Natural killer cell treated with Interleukin-12 subunit alpha and Interleukin-12 subunit beta and Interleukin-15 and Interleukin-18, amount 100 ng/mL, for 72 hours (primary cell): ENCODE results near the gene RIN3. TPM values are rescaled to one million over a fixed set of nuclear protein-coding genes. Genes with fewer than 3 reads are reported as not detected.
A peak's percentile ranks its signal among the peaks of the same experiment; 100 is the strongest.
"Not testable (repeated sequence)": the region's sequence is repeated elsewhere in the genome, so short reads cannot be mapped to it uniquely, and the experiment has no call there.

ENCODE experiments used
- ATAC-seq, 2 donors: fragments of 150-1000 bp; cut with Tn5 transposase in 1 of 2; sonication (Bioruptor Pico), chemical (Tn5 transposase) in 1 of 2; 2 replicates each; pipeline ENCODE4 v1.10.0; 2021
- DNase-seq: peaks from one replicate; pipeline ENCODE4 v3.0.0; 2022; ENCODE audit warnings: low spot score
- H3K27ac Mint-ChIP-seq, 2 donors: 1 replicate in 1 of 2; 2 replicates in 1 of 2; pipeline ENCODE4 v1.8.0; 2022; ENCODE audit warnings: mixed read lengths in 2 of 2, mild to moderate bottlenecking in 1 of 2, moderate library complexity in 1 of 2
- H3K27me3 Mint-ChIP-seq, 2 donors: 1 replicate in 1 of 2; 2 replicates in 1 of 2; pipeline ENCODE4 v1.8.0; 2022; ENCODE audit warnings: mixed read lengths in 2 of 2
- H3K36me3 Mint-ChIP-seq: one replicate; pipeline ENCODE4 v1.8.0; 2022; ENCODE audit warnings: mixed read lengths
- H3K4me1 Mint-ChIP-seq, 2 donors: 1 replicate in 1 of 2; 2 replicates in 1 of 2; pipeline ENCODE4 v1.8.0; 2022; ENCODE audit warnings: low read depth in 2 of 2, mixed read lengths in 2 of 2, mild to moderate bottlenecking in 1 of 2
- H3K4me3 Mint-ChIP-seq: one replicate; pipeline ENCODE4 v1.8.0; 2022; ENCODE audit warnings: mixed read lengths
- H3K9me3 Mint-ChIP-seq: 2 replicates; pipeline ENCODE4 v1.8.0; 2022; ENCODE audit warnings: mixed read lengths
- total RNA-seq, 2 donors: library from RNA; stranded (reverse); gene quantifications; one replicate each; pipeline ENCODE4 v1.2.3, GENCODE V29; 2022

Gene RIN3
- total RNA-seq, 2 donors from 2014 or later, result 151 to 202 TPM

DNA sequence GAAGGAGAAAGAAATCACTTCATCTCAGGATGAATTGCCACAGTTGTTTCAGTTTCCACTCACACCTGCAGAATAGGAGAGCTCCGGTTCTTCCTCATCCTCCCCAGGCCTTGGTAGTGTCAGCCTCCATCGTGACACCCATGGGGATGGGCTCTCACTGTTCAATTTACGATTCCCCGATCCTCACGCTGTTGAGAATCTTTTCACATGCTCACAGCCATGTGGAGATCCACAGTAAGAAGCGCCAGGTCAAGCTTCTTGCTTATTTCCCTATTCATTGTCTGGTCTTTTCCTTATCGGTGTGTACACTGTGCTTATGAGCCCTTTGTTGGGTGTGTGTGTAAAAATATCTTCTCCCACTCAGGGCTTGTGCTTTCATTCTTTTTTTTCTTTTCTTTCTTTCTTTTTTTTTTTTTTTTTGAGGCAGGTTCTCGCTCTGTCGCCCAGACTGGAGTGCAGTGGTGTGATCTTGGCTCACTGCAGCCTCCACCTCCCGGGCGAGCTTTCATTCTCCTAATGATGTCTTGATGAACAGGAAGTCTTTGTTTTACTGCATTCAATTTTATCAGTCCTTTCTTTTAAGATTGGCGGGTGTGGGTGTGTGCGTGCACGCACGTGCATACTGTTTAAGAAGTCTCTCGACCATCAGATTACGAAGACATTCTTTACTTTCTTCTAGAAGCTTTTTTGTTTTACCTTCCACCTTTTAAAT is 21.5 kb downstream of the RIN3 start:
- H3K9me3 Mint-ChIP-seq, result peaks cover under 1% of the 10 kb centered on the region
- H3K27me3 Mint-ChIP-seq, result no peaks in the 10 kb centered on the region
- H3K4me1 Mint-ChIP-seq, result peaks cover 71 to 78% of the 10 kb centered on the region in 2 donors
- DNase-seq, result no peak
- H3K4me3 Mint-ChIP-seq, result peak overlapping the region; percentile 79
- ATAC-seq, result no peak
- peak overlapping the region; percentile 90 to 100 for H3K27ac Mint-ChIP-seq
- H3K36me3 Mint-ChIP-seq, result peaks cover 5% of the 10 kb centered on the region

DNA sequence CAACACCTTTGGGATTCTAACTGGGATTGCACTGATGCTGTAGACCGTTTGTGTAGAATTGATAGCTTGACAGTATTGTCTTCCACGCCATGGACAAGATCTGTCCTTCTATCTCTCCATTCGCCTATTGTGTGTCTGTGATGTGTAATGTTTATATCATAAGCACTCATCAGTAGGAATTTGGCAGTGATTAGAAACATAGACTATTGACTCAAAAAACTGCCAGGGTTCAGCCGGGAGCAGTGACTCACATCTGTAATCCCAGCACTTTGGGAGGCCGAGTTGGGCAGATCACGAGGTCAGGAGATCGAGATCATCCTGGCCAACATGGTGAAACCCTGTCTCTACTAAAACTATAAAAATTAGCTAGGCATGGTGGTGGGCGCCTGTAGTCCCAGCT is 22.6 kb downstream of the RIN3 start:
- Mint-ChIP-seq H3K27ac (peak overlapping the region; percentile 90 to 100), H3K4me3 (peak overlapping the region; percentile 79), H3K4me1 (peaks cover 71 to 78% of the 10 kb centered on the region in 2 donors)
- not testable (repeated sequence) for DNase-seq, H3K36me3 Mint-ChIP-seq, H3K9me3 Mint-ChIP-seq, H3K27me3 Mint-ChIP-seq, ATAC-seq

DNA sequence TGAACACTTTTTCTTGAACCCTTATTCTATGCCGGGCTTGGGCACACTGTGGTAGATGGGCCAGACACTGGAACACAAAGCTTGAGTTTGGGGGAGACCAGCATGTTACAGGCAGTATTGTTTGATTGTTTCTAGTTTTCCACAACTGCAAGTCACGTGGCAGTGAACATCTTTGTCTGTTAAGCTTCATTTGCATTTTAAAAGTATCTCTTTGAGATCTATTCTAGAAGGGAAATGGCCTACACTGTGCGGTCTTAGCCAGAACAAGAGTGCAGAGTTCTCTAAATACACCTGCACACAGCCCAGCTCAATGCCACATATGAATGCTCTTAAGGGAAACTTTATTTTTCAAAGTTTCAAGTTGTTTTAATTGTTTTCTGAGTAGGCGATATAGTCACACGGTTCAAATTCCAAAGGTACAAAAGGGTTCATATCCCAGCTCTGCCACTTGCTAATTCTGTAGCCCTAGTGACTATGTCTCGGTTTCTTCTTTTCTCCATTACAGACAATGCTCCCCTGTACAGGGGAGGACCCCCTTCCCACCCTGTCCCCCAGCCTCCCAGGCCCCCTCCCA is 24.9 kb downstream of the RIN3 start:
- H3K9me3 Mint-ChIP-seq, result no peaks in the 10 kb centered on the region
- H3K4me3 Mint-ChIP-seq, result peak overlapping the region; percentile 52
- H3K27ac Mint-ChIP-seq, result peak overlapping the region; percentile 64 to 72
- ATAC-seq (no peak), DNase-seq (no peak)
- peaks cover 5% of the 10 kb centered on the region for H3K36me3 Mint-ChIP-seq
- peaks cover 69 to 78% of the 10 kb centered on the region in 2 donors for H3K4me1 Mint-ChIP-seq
- H3K27me3 Mint-ChIP-seq, result no peaks in the 10 kb centered on the region

DNA sequence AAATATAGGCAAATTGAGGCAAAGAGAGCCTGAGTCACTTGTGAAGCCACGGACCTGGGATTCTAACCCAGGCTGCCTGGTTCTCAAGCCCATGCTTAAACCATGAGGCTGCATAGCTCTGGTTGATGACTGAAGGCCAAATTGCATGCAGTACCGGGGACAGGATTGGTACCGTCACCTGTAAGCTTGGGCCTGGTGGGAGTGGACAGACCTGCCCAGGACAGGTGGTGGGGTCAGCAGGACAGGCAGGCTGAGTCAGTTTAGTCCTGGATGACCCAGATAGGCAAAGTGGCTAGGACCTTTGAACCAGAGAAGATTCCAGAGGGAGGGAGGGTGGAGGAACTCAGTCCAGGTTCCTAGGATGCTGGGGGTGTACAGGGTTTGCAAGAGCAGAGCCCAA is 25.8 kb downstream of the RIN3 start:
- peak overlapping the region; percentile 64 to 72 for H3K27ac Mint-ChIP-seq
- no peak for ATAC-seq
- H3K4me3 Mint-ChIP-seq, result peak overlapping the region; percentile 52

DNA sequence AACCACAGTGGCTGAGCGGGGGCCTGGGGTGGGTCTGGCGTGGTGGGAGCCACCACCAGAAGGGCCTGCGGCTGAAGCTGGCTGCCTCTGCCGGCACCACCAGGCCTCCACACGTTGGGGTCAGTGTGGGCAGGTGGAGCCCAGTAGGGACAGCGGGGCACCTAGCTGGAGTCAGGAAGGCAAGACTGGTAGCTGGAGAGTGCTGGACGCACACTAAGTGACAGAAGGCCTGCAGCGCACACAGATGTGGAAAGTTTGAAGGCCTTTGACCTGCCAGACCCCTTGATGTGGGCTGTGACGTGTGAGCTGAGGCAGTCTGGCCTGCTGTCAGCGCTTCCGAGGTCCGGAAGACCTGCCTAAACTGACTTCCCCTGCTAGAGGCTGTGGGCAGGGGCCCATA is 26.3 kb downstream of the RIN3 start:
- peak; percentile 78 to 79 for ATAC-seq
- H3K4me3 Mint-ChIP-seq, result peak overlapping the region; percentile 52
- DNase-seq, result no peak
- H3K27me3 Mint-ChIP-seq, result no peaks in the 10 kb centered on the region
- H3K9me3 Mint-ChIP-seq, result no peaks in the 10 kb centered on the region
- H3K36me3 Mint-ChIP-seq, result peaks cover 5% of the 10 kb centered on the region
- peak overlapping the region; percentile 64 to 72 for H3K27ac Mint-ChIP-seq
- peaks cover 74 to 79% of the 10 kb centered on the region in 2 donors for H3K4me1 Mint-ChIP-seq

More for the DNA sequence above, 25.8 kb downstream of the RIN3 start:
- Mint-ChIP-seq H3K36me3 (peaks cover 5% of the 10 kb centered on the region), H3K9me3 (no peaks in the 10 kb centered on the region), H3K4me1 (peaks cover 74 to 79% of the 10 kb centered on the region in 2 donors), H3K27me3 (no peaks in the 10 kb centered on the region)
- no peak for DNase-seq

DNA sequence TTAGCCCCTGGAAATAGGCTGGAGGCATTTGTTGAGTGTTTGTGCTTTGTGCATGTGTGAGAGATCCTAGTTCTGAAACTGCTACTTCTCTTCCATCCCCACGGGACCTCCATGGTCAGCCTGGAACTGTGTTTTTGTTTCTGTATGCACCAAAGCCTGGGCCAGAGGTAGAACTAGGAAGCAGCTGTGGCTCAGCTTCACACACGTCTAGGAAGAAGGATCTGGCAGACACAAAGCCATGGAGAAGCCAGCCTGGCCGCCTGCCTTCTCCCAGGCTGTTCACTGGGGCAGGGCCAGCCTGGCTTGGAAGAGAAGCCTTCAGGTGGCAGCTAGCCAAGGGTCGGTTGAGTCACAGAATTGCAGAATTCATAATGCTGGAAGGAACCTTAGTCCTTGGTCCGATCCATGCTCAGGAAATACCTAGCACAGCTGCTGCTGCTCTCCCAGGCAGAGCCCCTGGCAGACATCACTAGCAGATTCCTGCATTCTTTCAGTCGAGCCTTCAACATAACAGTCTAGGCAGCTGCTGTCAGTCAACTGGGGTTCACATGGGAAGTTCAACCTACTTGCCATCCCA is 27.0 kb downstream of the RIN3 start:
- peak overlapping the region; percentile 64 to 72 for H3K27ac Mint-ChIP-seq
- H3K4me3 Mint-ChIP-seq, result peak overlapping the region; percentile 52
- H3K4me1 Mint-ChIP-seq, result peaks cover 68 to 76% of the 10 kb centered on the region in 2 donors
- no peak for DNase-seq
- no peaks in the 10 kb centered on the region for H3K27me3 Mint-ChIP-seq
- ATAC-seq, result no peak
- no peaks in the 10 kb centered on the region for H3K9me3 Mint-ChIP-seq
- peaks cover 5% of the 10 kb centered on the region for H3K36me3 Mint-ChIP-seq

DNA sequence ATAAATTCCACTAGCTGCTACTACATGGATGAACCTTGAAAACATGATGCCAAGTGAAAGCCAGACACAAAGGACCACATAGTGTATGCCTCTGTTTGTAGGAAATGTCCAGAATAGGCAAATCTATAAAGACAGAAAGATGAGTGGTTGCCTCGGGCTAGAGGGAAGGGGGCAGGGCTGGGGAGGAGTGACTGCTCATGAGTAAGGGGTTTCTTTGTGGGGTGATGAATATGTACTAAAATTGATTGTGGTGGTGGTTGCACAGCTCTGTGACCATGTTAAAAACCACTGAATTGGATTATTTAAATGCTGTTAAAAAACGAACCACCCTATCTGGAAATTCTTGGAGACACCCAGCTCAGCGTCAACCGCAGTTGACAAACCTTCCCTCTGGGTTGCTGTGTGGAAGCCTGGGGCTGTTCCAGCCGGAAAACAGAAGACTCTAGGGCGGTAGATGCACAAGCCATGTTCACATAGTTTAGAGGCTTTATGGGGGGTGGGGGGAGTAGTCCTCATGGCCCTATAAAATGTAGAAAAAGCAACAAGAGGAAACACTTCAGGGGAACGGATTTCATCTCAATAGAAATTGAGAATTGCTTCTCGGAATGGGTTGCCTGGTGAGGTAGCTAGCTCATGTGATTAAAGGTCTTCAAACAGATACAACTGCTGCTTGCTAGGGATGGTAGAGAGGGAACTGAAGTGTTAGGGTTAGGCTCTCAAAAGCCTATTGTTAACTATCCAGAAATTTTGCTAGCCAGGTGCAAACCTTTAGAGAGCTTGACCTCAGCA is 29.4 kb downstream of the RIN3 start:
- Mint-ChIP-seq H3K4me1 (peaks cover 67 to 70% of the 10 kb centered on the region in 2 donors), H3K4me3 (peak overlapping the region; percentile 10), H3K27ac (peak overlapping the region; percentile 64 to 72), H3K36me3 (no peaks in the 10 kb centered on the region), H3K27me3 (no peaks in the 10 kb centered on the region), H3K9me3 (no peaks in the 10 kb centered on the region)
- ATAC-seq (peak; percentile 60 to 66), DNase-seq (no peak)

DNA sequence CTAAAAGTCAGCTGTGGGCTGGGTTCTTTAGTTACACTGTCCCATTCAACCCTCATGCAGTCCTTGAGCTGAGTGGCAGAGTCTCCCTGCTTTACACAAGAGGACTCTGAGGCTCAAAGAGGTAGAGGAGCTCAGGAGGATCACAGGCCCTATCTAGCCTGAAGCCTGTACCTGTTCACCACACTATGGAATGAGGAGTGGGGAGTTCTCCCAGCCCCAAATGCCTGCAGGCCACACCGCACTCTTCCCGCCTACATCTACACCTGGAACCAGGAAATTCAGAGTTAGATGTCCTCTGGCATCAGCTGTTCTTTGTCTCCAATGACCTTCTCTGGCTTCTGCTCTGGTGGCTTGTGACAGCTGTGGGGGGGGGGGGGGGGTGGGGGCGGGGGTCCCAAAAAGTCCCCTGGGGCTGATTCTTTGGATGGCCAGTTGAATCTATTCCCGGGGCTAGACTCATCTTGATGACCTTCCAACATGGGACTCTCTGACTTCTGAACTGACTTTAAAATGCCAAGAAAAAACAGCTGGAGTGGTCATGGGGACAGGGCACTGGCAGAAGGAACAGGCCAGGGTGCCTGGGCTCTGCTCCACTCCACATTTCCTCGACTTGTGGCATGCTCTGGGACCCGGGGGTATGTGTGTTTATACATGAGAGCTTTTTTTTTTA is 30.6 kb downstream of the RIN3 start:
- Mint-ChIP-seq H3K36me3 (no peaks in the 10 kb centered on the region), H3K4me1 (peaks cover 68 to 69% of the 10 kb centered on the region in 2 donors), H3K27me3 (no peaks in the 10 kb centered on the region), H3K27ac (peak overlapping the region; percentile 64 to 72), H3K4me3 (peak overlapping the region; percentile 47), H3K9me3 (no peaks in the 10 kb centered on the region)
- DNase-seq, result no peak
- no peak for ATAC-seq

DNA sequence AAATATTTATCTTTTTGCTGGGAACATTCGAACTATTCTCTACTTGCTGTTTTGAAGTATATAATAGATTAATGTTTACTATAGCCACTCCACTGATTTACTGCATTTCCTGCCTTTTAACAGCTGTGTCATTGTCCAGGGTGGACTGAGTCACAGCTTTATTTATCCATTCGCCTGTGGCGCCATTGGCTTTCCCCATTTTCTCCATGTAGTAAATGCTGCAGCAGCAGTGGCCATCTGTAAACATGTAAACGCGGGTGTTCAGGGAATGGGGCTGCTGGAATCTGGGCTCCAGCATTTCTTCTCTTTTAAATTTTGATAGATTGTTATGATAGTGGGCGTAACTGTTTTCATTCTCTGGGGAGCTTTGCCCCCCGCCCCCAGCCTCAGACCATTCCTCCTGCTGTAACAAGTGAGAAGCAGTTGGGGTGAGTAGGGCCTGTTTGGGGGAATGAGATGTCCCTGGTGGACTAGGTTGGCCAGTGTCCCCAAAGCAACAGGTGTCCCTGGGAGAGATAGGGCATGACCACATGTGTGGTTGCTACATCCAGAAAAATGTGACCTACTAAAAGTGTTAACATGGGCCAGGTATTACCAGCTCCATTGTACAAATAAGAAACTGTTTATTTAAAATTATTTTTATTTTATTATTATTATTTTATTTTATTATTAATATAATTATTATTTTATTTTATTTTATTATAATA is 32.9 kb downstream of the RIN3 start:
- H3K4me3 Mint-ChIP-seq, result no peak overlapping the region
- peak overlapping the region; percentile 54 to 59 for H3K27ac Mint-ChIP-seq
- no peaks in the 10 kb centered on the region for H3K27me3 Mint-ChIP-seq

DNA sequence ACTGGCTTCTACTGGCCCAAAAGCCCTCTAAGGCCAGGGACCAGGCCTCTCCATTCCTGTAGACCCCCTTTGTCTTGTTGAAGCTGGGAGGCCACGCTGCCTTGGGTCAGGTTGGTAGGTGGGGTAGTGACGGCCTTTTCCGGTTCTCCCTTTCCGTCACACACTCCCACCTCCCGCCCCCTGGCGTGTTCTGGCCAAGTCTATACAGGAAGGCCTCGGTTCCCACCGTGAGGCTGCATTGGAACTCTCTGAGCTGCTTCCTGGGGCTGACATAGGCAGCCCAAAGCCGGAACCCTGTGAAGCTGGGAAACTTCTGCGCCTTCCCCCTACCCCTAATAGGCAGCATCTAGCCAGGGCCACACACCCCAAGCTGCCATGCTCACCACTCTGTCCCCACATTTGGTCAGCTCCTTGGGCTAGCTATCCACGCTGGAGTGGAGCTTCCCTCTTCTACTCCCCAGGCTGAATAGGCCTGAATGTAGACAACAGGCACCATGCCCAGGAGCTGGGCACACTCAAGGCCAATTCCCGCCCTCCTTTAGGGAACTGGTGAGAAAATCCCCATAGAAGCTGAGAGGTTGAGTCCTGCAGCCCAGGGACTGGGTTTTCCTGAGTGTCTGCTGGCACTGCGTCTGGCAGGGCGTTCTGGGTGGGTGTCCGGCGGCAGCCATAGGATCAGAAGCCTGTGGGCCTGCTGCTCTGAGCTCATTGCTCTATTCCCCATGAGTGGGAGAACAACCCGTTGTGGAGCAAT is 35.7 kb downstream of the RIN3 start:
- Mint-ChIP-seq H3K4me1 (peaks cover 71 to 77% of the 10 kb centered on the region in 2 donors), H3K27me3 (no peaks in the 10 kb centered on the region), H3K36me3 (peaks cover 9% of the 10 kb centered on the region), H3K27ac (peak overlapping the region; percentile 83 to 91), H3K4me3 (peak overlapping the region; percentile 82), H3K9me3 (no peaks in the 10 kb centered on the region)
- DNase-seq, result no peak
- ATAC-seq, result peak in 1 of 2 donors; percentile 60

More for the DNA sequence above, 32.9 kb downstream of the RIN3 start:
- DNase-seq (no peak), ATAC-seq (no peak)
- peaks cover 6% of the 10 kb centered on the region for H3K36me3 Mint-ChIP-seq
- H3K9me3 Mint-ChIP-seq, result no peaks in the 10 kb centered on the region
- peaks cover 68 to 74% of the 10 kb centered on the region in 2 donors for H3K4me1 Mint-ChIP-seq

DNA sequence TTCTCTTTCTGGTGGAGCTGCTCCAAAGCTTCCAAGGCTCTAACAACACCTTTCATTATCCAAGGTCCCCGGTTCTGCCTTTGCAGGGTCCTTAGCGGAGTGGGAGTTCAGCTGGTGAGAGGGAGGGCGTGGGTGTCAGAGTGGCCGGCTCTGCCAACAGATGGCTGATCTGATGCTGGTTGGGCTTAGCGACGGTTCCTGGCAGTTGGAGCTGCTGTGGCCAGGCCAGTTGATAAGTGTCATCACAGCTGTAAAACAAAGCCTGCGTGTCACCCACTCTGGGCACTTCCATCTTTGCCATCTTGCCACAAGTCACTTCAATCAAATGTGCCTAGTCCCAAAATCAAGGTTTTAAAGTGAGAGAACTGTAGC is 36.3 kb downstream of the RIN3 start:
- Mint-ChIP-seq H3K27ac (peak overlapping the region; percentile 83 to 91), H3K27me3 (no peaks in the 10 kb centered on the region), H3K4me1 (peaks cover 67 to 73% of the 10 kb centered on the region in 2 donors), H3K4me3 (peak overlapping the region; percentile 82), H3K36me3 (peaks cover 9% of the 10 kb centered on the region), H3K9me3 (no peaks in the 10 kb centered on the region)
- peak; percentile 71 for DNase-seq
- ATAC-seq, result peak; percentile 57 to 62
